Mucosa of stomach (tissue), 1 donor: ENCODE results near the gene WTIP.
"Not testable (repeated sequence)": the region's sequence is repeated elsewhere in the genome, so short reads cannot be mapped to it uniquely, and the experiment has no call there.

Experiments
- H3K27me3 ChIP-seq: one replicate; pipeline ENCODE4 v1.7.0; 2013; ENCODE audit warnings: mild to moderate bottlenecking, low read length; ENCODE audit not compliant: control insufficient read depth, insufficient read depth
- H3K36me3 ChIP-seq: one replicate; pipeline ENCODE4 v1.7.0; 2013; ENCODE audit warnings: low read length; ENCODE audit not compliant: control insufficient read depth, insufficient read depth
- H3K4me1 ChIP-seq: one replicate; pipeline ENCODE4 v1.7.0; 2013; ENCODE audit warnings: mild to moderate bottlenecking, low read length; ENCODE audit not compliant: control insufficient read depth, insufficient read depth
- H3K4me3 ChIP-seq: one replicate; pipeline ENCODE4 v1.7.0; 2013; ENCODE audit warnings: low read length
- H3K9ac ChIP-seq: one replicate; pipeline ENCODE4 v1.7.0; 2013; ENCODE audit warnings: mild to moderate bottlenecking, low read length, moderate library complexity
- H3K9me3 ChIP-seq: one replicate; pipeline ENCODE4 v1.7.0; 2013; ENCODE audit warnings: mild to moderate bottlenecking, low read length, moderate library complexity; ENCODE audit not compliant: control insufficient read depth
- donor health status: Pancreatic carcinoma.

The WTIP gene

DNA sequence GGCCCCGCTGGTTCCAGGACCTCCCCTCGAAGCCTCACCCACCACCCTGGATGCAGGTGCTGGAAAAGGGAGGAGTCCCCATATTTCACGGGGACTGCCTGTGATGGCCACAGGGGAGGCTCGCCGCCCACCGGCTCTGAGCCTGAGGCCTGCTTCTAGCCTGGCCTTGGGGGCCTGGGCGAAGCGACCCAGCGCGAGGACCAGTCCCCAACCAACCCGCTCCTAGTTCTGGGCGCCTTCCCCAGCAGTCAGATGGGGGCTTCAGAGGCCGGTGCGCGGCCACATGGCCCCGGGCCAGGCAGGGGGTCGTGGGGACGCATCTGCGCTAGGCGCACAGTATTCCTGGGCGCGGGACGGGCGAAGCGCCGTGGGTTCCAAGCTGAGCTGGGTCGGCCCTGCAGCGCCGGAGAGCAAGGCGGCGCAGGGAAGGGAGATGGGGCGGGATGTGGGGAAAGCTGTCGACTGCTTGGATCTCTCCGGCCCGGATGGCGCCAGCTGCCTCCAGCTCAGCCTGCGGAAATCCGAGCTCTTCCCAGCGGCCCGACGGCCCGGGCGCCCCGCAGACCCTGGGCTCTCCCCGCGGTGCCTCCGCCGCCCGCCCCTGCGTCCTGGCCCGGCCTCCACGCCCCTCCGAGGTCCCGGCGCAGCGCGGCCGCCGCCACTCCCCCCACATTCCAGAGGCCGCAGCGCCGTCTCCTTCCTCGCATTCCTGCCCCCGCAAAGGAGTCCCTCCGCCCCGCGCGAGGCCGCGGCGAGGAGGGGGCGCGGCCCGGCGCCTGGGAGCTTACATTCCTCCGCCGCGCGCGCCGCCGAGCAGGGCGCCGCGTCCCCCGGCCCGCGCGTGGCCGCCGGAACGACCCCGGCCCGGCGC is at the start of gene WTIP:
Gene WTIP, plus strand, starts transcription at position 788 of the 871 bp plus-strand sequence. CDS start 217 bp downstream, outside the sequence.
- H3K36me3 ChIP-seq = no peaks in the 10 kb centered on the region
- peak within 1 kb of the TSS; percentile 50 for H3K9ac ChIP-seq
- H3K9me3 ChIP-seq = no peaks in the 10 kb centered on the region
- H3K4me1 ChIP-seq = no peaks in the 10 kb centered on the region
- peaks cover 9% of the 10 kb centered on the region for H3K27me3 ChIP-seq
- H3K4me3 ChIP-seq = no peak within 1 kb of the TSS

GRCh38 chr19:34432797-34433196 is 48.8 kb upstream of the WTIP start:
- no peaks in the 10 kb centered on the region for H3K9me3 ChIP-seq
- H3K4me1 ChIP-seq = peaks cover 6% of the 10 kb centered on the region
- H3K36me3 ChIP-seq = no peaks in the 10 kb centered on the region
- H3K9ac ChIP-seq = no peak overlapping the region
- no peak overlapping the region for H3K4me3 ChIP-seq
- no peaks in the 10 kb centered on the region for H3K27me3 ChIP-seq

DNA sequence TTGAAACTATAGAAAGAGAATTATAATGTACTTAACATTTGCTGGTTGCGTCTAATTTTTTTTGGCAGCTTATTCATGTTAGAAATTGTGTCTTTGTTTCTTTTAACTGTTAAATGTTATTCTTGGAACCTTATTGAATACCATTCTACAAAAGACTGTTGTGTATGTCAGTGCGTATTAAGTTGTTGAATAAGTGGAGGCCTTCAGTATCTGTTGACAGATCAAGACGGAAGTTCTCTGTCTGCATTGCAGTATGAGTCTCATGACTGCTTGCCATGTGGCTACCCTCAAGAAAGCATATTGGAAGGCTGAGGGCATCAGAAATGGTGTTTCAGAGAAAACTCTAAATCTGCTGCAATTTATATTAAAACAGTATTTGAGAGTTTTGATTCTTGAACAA is 44.8 kb upstream of the WTIP start:
- Histone ChIP-seq H3K4me1 (no peaks in the 10 kb centered on the region), H3K9ac (no peak overlapping the region), H3K27me3 (no peaks in the 10 kb centered on the region), H3K4me3 (no peak overlapping the region), H3K36me3 (no peaks in the 10 kb centered on the region), H3K9me3 (no peaks in the 10 kb centered on the region)

GRCh38 chr19:34448191-34448590 is 33.4 kb upstream of the WTIP start:
- no peaks in the 10 kb centered on the region for H3K27me3 ChIP-seq
- no peak overlapping the region for H3K4me3 ChIP-seq
- H3K4me1 ChIP-seq = no peaks in the 10 kb centered on the region
- peaks cover 10% of the 10 kb centered on the region for H3K36me3 ChIP-seq
- H3K9me3 ChIP-seq = no peaks in the 10 kb centered on the region
- no peak overlapping the region for H3K9ac ChIP-seq

GRCh38 chr19:34452723-34453122 is 28.8 kb upstream of the WTIP start:
- no peak overlapping the region for H3K4me3 ChIP-seq
- H3K4me1 ChIP-seq = no peaks in the 10 kb centered on the region
- H3K9me3 ChIP-seq = no peaks in the 10 kb centered on the region
- no peaks in the 10 kb centered on the region for H3K27me3 ChIP-seq
- no peak overlapping the region for H3K9ac ChIP-seq
- peaks cover 4% of the 10 kb centered on the region for H3K36me3 ChIP-seq

GRCh38 chr19:34454091-34454490 is 27.5 kb upstream of the WTIP start:
- no peak overlapping the region for H3K4me3 ChIP-seq
- no peak overlapping the region for H3K9ac ChIP-seq
- H3K9me3 ChIP-seq = no peaks in the 10 kb centered on the region
- H3K4me1 ChIP-seq = no peaks in the 10 kb centered on the region
- H3K36me3 ChIP-seq = peaks cover 4% of the 10 kb centered on the region
- H3K27me3 ChIP-seq = no peaks in the 10 kb centered on the region

GRCh38 chr19:34454685-34455084 is 26.9 kb upstream of the WTIP start:
- Histone ChIP-seq H3K4me1 (no peaks in the 10 kb centered on the region), H3K36me3 (peaks cover 4% of the 10 kb centered on the region), H3K9me3 (no peaks in the 10 kb centered on the region), H3K27me3 (no peaks in the 10 kb centered on the region), H3K4me3 (no peak overlapping the region), H3K9ac (no peak overlapping the region)

DNA sequence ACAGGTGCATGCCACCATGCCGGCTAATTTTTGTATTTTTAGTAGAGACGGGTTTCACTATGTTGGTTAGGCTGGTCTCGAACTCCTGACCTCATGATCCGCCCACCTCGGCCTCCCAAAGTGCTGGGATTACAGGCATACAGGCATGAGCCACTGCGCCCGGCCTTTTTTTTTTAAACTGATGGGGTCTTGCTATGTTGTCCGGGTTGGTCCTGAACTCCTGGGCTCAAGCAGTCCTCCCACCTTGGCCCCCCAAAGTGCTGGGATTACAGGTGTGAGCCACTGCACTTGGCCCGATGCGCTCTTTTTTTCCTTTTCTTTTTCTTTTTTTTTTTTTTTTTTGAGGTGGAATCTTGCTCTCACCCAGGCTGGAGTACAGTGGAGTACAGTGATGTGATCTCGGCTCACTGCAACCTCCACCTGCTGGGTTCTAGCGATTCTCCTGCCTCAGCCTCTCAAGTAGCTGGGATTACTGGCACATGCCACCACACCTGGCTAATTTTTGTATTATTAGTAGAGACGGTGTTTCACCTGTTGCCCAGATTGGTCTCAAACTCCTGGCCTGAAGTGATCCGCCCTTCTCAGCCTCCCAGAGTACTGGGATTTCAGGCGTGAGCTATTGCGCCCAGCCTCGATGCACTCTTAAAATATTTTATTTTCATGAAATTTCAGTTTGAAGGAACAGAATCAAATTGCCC is 25.6 kb upstream of the WTIP start:
- not testable (repeated sequence) for H3K9me3 ChIP-seq, H3K4me1 ChIP-seq, H3K9ac ChIP-seq, H3K36me3 ChIP-seq, H3K27me3 ChIP-seq, H3K4me3 ChIP-seq

DNA sequence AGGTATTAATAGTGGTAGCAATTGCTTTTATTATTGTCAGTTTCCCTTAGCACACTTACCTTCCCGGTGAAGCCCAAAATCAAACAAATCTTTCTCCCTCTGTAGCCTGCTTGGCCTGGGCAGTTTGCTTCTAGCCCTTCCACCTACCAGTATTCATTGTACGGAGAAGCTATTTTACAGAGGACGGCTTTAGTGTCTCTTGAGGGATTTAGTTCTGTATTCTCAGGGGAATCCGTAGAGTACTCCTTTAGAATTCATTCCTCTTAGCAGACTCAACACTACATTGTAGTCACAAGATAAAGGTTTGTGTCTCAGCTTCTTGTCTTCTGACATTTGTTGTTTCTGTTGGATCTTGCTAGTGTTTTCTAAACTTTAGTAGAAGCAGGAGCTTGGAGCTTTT is 24.1 kb upstream of the WTIP start:
- H3K4me3 ChIP-seq = no peak overlapping the region
- H3K27me3 ChIP-seq = no peaks in the 10 kb centered on the region
- H3K9ac ChIP-seq = no peak overlapping the region
- peaks cover 6% of the 10 kb centered on the region for H3K36me3 ChIP-seq
- H3K9me3 ChIP-seq = no peaks in the 10 kb centered on the region
- H3K4me1 ChIP-seq = peaks cover 4% of the 10 kb centered on the region

- Histone ChIP-seq H3K36me3 (peaks cover 6% of the 10 kb centered on the region), H3K9ac (no peak overlapping the region), H3K4me1 (peaks cover 4% of the 10 kb centered on the region)
Measured at GRCh38 chr19:34458677-34459076, 22.9 kb upstream of the WTIP start.

DNA sequence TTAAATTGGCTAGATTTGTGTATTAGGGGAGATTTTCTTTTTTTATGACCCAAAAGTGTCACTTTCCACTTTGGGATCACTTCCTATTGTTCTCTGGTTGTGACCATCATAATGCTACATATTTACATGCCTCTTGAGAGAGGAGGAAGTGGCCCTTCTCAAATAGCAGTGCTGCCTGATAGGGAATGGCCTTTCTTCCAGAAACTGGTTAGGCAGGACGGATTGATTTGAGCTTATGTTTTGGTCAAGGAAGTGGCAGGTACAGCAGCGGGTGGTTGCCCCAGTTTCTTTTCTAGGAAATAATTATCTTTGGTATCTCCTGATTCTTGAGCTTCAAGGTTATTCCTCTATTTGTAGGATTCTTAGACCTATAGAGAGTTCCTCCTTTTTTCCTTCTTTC is 21.9 kb upstream of the WTIP start:
- peaks cover 6% of the 10 kb centered on the region for H3K36me3 ChIP-seq
- peaks cover 4% of the 10 kb centered on the region for H3K4me1 ChIP-seq

More at GRCh38 chr19:34458677-34459076, 22.9 kb upstream of the WTIP start:
- Histone ChIP-seq H3K4me3 (no peak overlapping the region), H3K27me3 (no peaks in the 10 kb centered on the region), H3K9me3 (no peaks in the 10 kb centered on the region)

DNA sequence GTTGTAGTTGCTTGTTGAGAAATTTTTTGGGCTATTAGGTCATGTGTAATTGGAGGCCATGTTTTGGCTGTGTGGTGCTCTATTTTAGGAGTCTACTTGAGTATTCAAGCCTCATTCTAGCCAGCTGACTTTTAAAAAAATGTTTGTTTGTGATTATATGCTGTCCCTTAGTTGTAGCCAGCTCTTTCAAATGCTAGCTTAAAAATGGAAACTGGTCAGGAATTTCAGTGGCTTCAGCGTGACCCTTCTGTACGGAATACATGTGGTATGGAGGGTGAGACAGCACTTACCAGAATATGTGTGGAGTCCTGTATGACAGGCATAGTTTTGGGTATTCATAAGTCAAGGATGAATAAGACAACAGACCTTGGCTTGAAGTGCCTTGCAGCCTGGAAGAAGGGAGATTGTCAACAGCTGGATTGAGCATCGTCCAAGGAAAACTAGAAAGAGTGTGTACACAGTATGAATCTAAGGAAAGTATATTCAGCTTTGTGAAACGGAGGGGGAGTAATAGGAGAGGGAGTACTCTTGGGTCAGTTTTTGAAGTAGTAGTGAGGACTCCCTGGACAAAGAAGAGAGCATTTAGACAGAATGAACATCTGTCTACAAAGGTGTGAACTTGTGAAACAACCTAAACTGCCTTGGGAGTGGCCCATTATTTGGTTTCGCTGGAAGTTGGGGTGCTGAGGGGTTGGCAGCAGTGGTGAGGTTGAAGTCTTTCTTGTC is 20.0 kb upstream of the WTIP start:
- Histone ChIP-seq H3K27me3 (no peaks in the 10 kb centered on the region), H3K4me3 (no peak overlapping the region), H3K36me3 (peaks cover 6% of the 10 kb centered on the region), H3K9me3 (no peaks in the 10 kb centered on the region), H3K4me1 (peaks cover 4% of the 10 kb centered on the region), H3K9ac (no peak overlapping the region)

More for the DNA sequence above, 21.9 kb upstream of the WTIP start:
- Histone ChIP-seq H3K4me3 (no peak overlapping the region), H3K9ac (no peak overlapping the region), H3K9me3 (no peaks in the 10 kb centered on the region), H3K27me3 (no peaks in the 10 kb centered on the region)
